ENCODE measurements around the gene IMMT. TPM values are rescaled to one million over a fixed set of nuclear protein-coding genes. Genes with fewer than 3 reads are reported as not detected.

IMMT gene
- total RNA-seq, 1 experiment from 2014 or later: 112 TPM

- H3K79me1 ChIP-seq (ENCODE audit: insufficient read depth, low read depth, low read length, poor library complexity, severe bottlenecking): no peaks in the 10 kb centered on the region
- H2BK120ac ChIP-seq (ENCODE audit: low read depth, low read length, poor library complexity, severe bottlenecking): no peak overlapping the region
- no peak overlapping the region for H2AK5ac ChIP-seq (ENCODE audit: insufficient read length, low read length)
- H4K8ac ChIP-seq (replicated peaks; ENCODE audit: insufficient read length, low read depth, low read length): no peak overlapping the region
- TF ChIP-seq, protein P1, sequence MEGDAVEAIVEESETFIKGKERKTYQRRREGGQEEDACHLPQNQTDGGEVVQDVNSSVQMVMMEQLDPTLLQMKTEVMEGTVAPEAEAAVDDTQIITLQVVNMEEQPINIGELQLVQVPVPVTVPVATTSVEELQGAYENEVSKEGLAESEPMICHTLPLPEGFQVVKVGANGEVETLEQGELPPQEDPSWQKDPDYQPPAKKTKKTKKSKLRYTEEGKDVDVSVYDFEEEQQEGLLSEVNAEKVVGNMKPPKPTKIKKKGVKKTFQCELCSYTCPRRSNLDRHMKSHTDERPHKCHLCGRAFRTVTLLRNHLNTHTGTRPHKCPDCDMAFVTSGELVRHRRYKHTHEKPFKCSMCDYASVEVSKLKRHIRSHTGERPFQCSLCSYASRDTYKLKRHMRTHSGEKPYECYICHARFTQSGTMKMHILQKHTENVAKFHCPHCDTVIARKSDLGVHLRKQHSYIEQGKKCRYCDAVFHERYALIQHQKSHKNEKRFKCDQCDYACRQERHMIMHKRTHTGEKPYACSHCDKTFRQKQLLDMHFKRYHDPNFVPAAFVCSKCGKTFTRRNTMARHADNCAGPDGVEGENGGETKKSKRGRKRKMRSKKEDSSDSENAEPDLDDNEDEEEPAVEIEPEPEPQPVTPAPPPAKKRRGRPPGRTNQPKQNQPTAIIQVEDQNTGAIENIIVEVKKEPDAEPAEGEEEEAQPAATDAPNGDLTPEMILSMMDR (conservative IDR thresholded peaks at IDR 0.05): no peak
- no peak overlapping the region for H3K9ac ChIP-seq (ENCODE audit: extremely low read depth, insufficient read length, low read length)
- H3K56ac ChIP-seq (ENCODE audit: insufficient read length, low read depth, low read length): no peak overlapping the region
- no peaks in the 10 kb centered on the region for H3K27me3 ChIP-seq (ENCODE audit: insufficient read depth, low read length)
- no peak overlapping the region for H2BK12ac ChIP-seq (ENCODE audit: insufficient read length, low read depth, low read length)
- H3T11ph ChIP-seq (ENCODE audit: low read length): no peak overlapping the region
- Mint-ChIP-seq H3K4me3 (no peak overlapping the region), H3K9me3 (no peaks in the 10 kb centered on the region), H3K4me1 (peaks cover 5 to 22% of the 10 kb centered on the region in 2 experiments), H3K27me3 (ENCODE audit: low read depth) (no peaks in the 10 kb centered on the region; the same call in 1 of the 2 replicates), H3K36me3 (ENCODE audit: insufficient read depth in 1 of 3, low read depth in 3 of 3) (no peaks in the 10 kb centered on the region), H3K27ac (no peak overlapping the region; a peak in 1 of 7 replicates)
- no peak overlapping the region for H4K5ac ChIP-seq (ENCODE audit: insufficient read length, low read depth, low read length)
- no peak overlapping the region for H2BK15ac ChIP-seq (ENCODE audit: low read depth, low read length)
- no peak overlapping the region for H2AFZ ChIP-seq (ENCODE audit: low read length)
- H3K4ac ChIP-seq (ENCODE audit: low read depth, low read length): no peak overlapping the region
- H3K23ac ChIP-seq (ENCODE audit: insufficient read length, low read depth, low read length): no peak overlapping the region
- H3K18ac ChIP-seq (ENCODE audit: insufficient read length, low read depth, low read length): no peak overlapping the region
- H2BK20ac ChIP-seq (ENCODE audit: low read depth, low read length, poor library complexity, severe bottlenecking): no peak overlapping the region
- no CpG with 5 or more reads among the region's 2 CpGs for WGBS (ENCODE audit: extremely low coverage, insufficient read length, low lambda C conversion rate)
- DNase-seq: no peak
- H3K14ac ChIP-seq (ENCODE audit: insufficient read depth, low read length): no peak overlapping the region
- H3K23me2 ChIP-seq (ENCODE audit: insufficient read length, low read depth, low read length, poor library complexity, severe bottlenecking): no peaks in the 10 kb centered on the region
- H4K20me1 ChIP-seq (ENCODE audit: control insufficient read depth, insufficient read depth, insufficient read length): no peaks in the 10 kb centered on the region
- H3K9me3 ChIP-seq (ENCODE audit: control insufficient read depth, low read depth, low read length): no peaks in the 10 kb centered on the region
- no peak overlapping the region for H2BK5ac ChIP-seq (ENCODE audit: insufficient read length, low read length)
- no peak overlapping the region for H3K27ac ChIP-seq (ENCODE audit: insufficient read length, low read depth, low read length)
- H3K4me2 ChIP-seq (ENCODE audit: insufficient read depth, insufficient read length, low read length): no peak overlapping the region
- no peaks in the 10 kb centered on the region for H3K4me1 ChIP-seq (ENCODE audit: insufficient read depth, low read length)
- no peaks in the 10 kb centered on the region for H3K79me2 ChIP-seq (ENCODE audit: insufficient read depth, low read length)
- no peak overlapping the region for H4K91ac ChIP-seq (ENCODE audit: insufficient read length, low read depth, low read length)
Observed at GRCh38 chr2:86223927-86224560, 28.8 kb upstream of the IMMT start.

Data from H9 (cell line).